ENCODE data around the gene ENPP6.
"Not testable (repeated sequence)": the region's sequence is repeated elsewhere in the genome, so short reads cannot be mapped to it uniquely, and the experiment has no call there.

Gene ENPP6

DNA sequence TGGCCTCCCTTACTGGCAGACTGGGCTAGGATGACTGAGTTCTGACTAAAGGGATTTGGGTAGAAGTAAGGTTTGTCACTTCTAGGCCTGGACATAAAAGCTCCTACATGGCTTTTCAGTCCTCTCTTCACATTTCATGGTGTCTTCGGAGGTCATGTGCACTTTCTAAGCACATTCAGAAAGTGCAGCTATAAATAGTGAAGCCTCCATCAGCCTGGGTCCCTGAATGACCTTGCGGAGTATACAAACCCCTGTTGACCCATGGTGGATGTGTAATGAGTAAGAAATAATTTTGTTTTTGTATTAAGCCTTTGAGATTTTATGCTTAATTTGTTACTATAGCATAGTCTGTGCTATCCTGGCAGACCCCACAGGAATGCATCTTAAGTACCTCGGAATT, 158.6 kb downstream of the ENPP6 start:
- DNase-seq (ENCODE audit: low read depth) = no peak

DNA sequence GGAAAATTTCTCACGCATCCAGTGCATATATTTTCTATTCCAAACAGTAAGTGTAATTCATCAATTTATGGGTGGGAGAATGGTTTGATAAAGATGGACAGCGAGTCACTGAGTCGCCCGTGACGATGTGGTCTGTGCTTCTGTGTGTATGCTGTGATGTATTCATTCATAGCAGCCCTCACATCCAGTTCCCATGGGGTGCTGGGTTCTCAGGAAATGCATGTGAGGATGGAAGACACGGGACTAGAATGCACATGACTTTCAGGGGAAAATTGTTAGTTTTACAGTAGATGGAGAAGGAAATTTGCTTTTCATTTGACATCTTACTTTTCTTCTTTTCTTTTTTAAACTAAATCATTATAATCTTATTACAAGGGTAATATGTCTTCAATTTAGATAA, 159.6 kb downstream of the ENPP6 start:
- DNase-seq (ENCODE audit: low read depth) = no peak

DNA sequence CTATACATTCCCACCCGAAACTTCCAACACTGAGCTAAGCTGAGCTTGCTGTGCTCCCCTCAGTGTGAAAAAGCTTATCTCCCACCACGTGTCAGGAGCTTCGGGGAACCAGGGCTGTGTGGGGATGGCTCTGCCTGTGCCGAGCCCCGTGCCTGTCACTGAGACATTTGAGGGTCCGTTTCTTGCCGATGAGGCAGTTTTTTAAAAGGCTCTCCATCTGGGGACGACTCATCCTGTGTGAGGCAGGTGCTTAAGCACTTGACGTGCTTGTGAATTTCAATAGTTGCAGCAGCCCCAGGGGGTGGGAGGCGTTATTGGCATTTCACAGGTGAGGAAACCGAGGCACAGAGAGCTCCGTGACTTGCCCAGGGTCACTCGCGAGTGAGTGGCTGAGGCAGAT, 160.8 kb downstream of the ENPP6 start:
- no peak for DNase-seq (ENCODE audit: low read depth)

DNA sequence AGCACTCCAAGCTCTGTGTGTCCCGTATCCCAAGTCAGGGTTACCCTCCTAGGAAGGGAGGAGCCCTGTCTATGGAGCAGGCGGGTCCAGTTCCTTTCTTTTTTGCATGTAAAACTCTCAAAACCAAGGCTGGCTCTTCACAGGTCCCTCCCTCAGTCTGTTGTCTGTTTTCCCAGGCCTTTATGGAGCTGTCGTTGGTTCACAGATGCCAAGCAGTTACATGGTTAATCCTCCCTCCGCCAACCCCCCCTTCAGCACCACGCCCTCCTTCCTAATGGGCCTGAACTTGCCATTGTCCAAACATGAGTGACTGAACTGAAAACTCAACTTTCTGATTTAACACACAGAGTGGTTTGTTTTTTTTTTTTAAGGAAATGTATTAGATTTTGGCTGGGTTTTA, 164.2 kb downstream of the ENPP6 start:
- DNase-seq (ENCODE audit: low read depth) = no peak

DNA sequence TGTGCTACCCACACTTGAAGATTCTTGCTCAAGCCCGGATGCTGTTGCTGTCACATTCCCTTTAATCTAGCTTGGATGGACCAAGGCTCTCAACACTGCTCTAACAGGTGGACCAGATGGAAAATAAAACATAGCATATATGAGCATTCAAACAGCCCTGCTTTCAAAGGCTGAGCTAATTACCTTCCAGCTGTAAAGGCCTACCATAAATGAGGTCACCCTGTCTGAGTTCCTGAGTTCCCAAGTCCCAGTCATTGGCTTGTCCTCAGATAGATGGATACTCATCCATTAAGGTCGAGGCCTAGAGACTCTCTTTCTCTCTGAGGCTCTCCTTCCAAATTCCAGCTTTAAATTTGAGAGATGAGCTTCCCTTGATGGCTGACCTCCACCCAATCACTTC, 165.1 kb downstream of the ENPP6 start:
- DNase-seq (ENCODE audit: low read depth) = no peak

DNA sequence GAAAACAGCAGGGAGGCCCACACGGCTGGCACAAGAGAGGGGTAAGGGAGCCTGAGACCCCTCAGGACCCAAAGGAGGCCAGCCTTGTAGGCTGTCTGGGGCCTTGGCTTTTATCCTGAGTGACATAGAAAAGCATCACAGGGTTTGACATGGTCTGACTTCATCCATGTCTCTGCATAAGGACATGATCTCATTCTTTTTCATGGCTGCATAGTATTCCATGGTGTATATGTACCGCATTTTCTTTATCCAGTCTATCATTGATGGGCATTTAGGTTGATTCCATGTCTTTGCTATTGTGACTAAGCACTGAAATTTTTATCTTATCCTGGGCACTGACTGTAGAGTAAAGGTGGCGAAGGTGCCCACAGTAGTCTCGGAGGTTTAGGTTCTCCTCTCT, 166.4 kb downstream of the ENPP6 start:
- not testable (repeated sequence) for DNase-seq (ENCODE audit: low read depth)

DNA sequence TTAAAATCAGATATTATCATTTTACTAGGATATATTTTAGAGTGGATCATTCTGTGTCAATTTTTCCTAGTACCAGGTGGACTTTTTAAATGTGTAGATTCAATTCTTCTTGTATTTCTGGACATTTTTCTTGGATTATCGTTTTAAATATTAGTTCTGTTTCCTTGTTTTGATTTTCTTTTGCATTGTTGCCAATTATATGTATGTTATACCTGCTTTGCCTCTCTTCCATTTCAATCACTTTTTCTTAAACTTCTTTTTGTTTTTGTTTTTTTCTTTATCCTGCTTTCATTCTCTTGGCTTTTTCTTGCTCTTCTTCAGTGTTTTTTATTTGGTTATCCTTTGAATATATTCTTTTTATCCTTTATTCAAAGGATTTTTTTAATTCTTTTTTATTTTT, 171.5 kb downstream of the ENPP6 start:
- no peak for DNase-seq (ENCODE audit: low read depth)

DNA sequence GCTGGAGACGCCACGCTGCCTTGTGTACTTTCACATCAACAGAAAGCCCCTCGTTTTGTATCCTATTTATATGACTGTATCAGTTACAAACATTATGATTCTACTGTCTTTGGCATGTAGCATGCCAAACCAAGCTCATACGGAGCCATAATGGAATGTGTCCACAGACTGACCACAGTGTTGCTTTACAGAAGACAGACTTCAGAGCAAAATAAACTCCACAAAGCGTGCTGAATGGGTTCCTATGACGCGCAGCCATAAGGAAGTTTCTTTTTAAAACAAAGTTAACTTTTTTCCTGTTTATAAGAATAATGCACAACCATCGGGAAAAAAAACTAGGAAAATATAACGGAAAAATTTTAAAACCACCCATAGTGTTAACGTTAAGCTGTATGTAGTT, 176.5 kb downstream of the ENPP6 start:
- no peak for DNase-seq (ENCODE audit: low read depth)

DNA sequence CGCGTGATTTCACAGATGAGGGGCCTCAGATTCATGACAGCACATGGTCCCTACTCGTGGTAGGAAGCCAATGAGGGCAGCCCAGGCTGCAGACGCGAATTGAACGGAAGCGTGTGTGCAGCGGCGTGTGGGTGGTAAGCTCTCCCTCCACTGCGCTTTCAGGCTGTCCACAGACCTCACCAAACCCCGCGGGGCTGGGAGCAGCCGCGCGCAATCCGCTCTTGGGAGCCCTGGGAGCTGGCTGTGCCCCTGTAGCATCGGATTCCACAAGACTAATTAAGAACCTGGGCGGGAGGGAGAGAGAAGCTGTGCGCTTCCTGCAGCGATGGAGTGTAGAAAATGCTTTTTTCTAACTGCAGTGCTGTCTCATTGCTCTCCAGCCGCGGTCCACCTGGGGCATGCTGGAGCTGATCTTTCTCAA, 177.7 kb downstream of the ENPP6 start:
- DNase-seq (ENCODE audit: low read depth) = no peak

All from amniotic epithelial cell (primary cell).